Cerebellar cortex (tissue), 1 donor: Measurements from ENCODE around the gene HOXB2.

Experiments
- DNase-seq: peaks from one replicate; pipeline ENCODE4 v3.0.0-alpha.2; 2015; ENCODE audit warnings: low spot score

HOXB2 gene

GRCh38 chr17:48552466-48553189 lies 7.7 kb upstream of the HOXB2 start:
- no peak for DNase-seq

- DNase-seq: no peak
These were observed 6.9 kb upstream of the HOXB2 start for GRCh38 chr17:48551596-48552465.

GRCh38 chr17:48551214-48551555 lies 6.3 kb upstream of the HOXB2 start:
- DNase-seq: no peak

DNA sequence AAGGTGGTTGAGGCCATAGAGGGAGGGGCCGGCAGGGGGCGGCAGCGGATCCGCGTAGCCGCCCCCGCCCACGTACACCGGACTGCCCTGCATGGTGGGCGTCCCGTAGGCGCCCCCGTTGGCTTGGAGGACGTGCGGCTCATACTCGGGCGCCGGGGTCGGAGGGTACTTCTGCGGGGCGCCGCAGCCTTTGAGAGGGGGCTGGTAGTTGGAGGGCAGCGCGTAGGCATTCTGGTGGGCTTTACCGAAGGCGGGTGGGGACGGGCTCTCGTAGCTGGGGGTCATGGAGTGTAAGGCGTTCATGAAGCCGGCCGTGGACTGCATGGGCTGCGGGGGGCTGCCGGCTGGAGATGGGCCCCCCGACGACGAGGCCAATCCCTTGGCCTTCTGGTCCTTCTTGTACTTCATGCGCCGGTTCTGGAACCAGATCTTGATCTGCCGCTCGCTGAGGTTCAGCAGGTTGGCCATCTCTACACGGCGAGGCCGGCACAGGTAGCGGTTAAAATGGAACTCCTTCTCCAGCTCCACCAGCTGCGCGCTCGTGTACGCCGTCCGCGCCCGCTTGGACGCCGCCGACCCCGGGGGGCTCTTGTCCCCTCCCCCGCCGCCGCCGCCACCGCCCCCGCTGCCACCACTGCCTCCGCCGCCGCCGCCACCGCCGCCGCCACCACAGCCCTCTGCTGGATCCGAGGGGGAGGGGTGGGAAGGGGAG lies 5.7 kb upstream of the HOXB2 start:
- no peak for DNase-seq

GRCh38 chr17:48549914-48550501 lies 5.1 kb upstream of the HOXB2 start:
- DNase-seq: no peak

DNA sequence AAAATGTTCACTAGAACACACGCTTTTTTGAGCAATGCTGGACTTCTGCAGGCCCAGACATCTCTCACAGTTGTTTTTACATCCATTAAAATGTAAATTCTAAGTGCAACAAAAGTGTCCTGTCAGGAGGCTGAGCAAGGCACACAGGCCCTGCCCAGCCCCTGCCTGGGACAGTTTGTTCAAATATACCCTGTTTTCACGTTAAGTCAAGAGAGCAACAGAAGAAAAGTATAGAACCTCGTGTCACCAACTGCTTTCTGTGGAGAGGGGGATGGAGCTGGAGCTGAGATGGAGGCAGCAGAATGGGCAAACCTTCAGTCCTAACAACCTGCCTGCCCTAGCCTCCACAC lies 4.3 kb upstream of the HOXB2 start:
- DNase-seq: no peak

GRCh38 chr17:48548523-48549280 lies 3.8 kb upstream of the HOXB2 start:
- no peak for DNase-seq

- no peak for DNase-seq
These were observed 3.1 kb upstream of the HOXB2 start for GRCh38 chr17:48547808-48548522.

DNA sequence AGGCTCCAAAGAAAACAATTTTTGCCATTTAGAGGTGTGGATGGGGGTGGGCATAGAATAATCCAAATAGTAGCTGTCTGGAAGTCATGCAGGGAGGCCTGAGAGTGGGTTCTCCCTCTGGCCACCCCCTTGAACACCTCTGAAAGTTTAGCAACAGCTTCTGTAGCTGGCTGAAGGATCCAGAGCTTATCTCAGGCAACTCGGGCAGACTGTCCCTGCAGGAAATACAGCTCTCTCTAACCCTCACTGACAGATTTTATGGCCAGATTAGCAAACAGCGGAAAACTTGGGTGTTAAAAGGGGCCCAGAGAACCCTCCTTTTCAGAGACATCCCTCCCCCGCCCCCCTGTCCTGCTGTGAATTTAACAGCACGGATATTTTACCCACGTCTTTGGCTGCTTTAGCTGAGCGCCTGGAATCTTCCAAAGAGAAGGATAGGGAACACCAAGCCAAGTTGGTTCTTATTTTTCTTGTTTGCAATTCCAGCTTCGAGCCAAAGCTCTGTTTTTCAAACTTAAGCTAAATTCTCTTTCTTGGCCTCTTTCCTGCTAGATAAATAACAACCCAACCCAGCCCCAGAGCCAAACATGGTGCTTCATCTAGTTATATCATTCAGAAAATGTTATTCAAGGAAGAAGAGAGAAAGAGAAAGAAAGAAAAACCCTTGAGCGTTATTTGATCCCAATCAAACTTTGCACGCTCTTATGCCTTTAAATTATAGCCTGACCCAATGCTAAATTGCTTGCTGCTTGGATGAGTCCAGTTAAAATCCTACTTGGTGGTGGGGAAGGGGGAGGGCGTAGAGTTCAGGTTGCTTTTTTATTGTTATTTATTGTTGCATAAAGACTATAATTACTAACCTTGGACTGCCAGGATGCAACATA lies 2.3 kb upstream of the HOXB2 start:
- DNase-seq: no peak

- peak; percentile 52 for DNase-seq
These were observed 1.4 kb upstream of the HOXB2 start for GRCh38 chr17:48546137-48546923.

- no peak for DNase-seq
These were observed 630 bp upstream of the HOXB2 start for GRCh38 chr17:48545539-48545938.

GRCh38 chr17:48544349-48545021 lies 424 bp downstream of the HOXB2 start:
- DNase-seq: no peak

GRCh38 chr17:48543854-48544348 lies 1.0 kb downstream of the HOXB2 start:
- DNase-seq: no peak

DNA sequence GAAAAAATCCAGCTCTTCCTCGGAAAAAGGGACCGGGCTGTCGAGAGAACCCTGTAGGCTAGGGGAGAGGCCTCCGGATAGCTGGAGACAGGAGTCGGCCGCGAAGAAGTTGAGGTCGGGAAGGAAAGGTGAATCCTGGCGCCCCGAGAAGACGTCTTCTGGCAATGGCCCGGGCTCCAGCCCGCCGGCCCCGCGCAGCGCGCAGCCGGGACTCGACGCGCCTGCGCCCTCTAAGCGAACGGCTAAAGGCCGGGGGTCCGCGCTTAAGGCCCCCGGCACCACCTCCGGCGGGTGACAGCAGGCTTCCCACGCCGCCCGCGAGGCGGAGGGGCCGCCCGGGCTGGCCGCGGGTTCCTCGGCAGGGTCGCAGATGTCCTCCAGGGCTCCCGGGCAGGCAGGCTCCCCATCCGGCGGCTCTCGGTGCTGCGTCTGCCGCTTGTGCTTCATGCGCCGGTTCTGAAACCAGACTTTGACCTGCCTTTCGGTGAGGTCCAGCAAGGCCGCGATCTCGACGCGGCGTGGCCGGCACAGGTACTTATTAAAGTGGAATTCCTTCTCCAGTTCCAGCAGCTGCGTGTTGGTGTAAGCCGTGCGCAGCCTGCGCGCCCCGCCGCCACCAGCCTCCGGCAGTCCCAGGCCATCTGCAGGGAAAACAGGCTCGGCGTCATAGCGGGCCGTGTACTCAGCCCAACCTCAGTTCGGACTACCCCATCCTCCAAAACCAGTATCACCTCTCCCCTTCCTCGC lies 1.6 kb downstream of the HOXB2 start:
- no peak for DNase-seq

DNA sequence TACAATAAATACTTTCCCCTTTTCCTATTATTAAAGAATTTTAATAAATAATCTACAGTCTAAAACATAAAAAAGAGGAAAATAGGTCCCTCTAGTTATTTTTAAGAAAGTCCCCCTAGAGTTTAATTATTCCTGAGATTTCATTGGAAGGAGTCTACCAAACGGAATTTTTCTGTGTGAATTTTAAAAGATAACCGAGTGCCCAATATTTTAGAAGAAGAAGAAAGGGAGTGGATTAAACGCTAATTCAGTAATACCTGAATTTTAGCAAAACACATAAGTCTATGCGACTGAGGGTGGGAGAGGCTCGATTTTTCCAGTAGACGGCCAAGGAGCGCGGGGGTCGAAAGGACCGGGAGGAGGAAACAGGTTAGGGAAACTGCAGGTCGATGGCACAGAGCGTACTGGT lies 2.2 kb downstream of the HOXB2 start:
- no peak for DNase-seq

- no peak for DNase-seq
These were observed 2.7 kb downstream of the HOXB2 start for GRCh38 chr17:48542114-48542656.

- DNase-seq: no peak
These were observed 3.3 kb downstream of the HOXB2 start for GRCh38 chr17:48541577-48542113.
